ENCODE results near the gene VDAC1.
A peak's percentile ranks its signal among the peaks of the same experiment; 100 is the strongest.
"Not testable (repeated sequence)": the region's sequence is repeated elsewhere in the genome, so short reads cannot be mapped to it uniquely, and the experiment has no call there.

VDAC1 gene

GRCh38 chr5:133968204-133968980, 36.4 kb downstream of the VDAC1 start, which contains the start of gene C5orf15:
C5orf15 (minus strand) TSS chr5:133968625; CDS start chr5:133968584, 41 bp downstream.
- H3K9me3 Mint-ChIP-seq = no peaks in the 10 kb centered on the region
- H3K4me3 Mint-ChIP-seq = peak within 1 kb of the TSS; percentile 98
- H3K27me3 Mint-ChIP-seq = no peaks in the 10 kb centered on the region
- peak within 1 kb of the TSS; percentile 97 for H3K27ac Mint-ChIP-seq
- peaks cover 50% of the 10 kb centered on the region for H3K4me1 Mint-ChIP-seq
- H3K36me3 Mint-ChIP-seq = peaks cover 9% of the 10 kb centered on the region

DNA sequence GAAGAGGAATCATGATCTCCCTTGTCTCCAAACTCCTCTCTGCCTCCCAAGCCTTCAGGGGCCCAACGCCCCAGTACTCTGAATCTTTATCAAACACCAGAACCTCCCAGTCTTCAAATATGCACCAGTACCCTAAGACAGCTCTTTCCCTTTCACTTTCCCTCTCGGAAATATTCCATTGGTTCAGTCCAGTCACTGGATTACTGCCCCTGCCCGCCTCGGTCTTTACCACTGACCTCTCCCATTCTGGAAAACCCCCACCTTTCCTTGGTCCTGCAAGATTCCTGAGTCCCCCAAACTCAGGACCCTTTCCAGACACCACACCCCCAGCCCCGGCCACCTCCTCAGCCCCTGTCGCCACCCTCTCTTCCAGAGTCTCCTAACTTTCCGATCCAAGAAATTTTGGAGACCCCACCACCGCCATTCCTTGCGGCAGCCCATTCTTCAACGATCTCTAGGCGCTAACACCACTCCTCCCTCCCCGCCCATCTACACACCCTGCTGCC, 37.0 kb downstream of the VDAC1 start:
- Mint-ChIP-seq H3K27me3 (no peaks in the 10 kb centered on the region), H3K27ac (peak overlapping the region; percentile 97), H3K4me1 (peaks cover 56% of the 10 kb centered on the region), H3K4me3 (peak overlapping the region; percentile 98), H3K36me3 (peaks cover 12% of the 10 kb centered on the region), H3K9me3 (no peaks in the 10 kb centered on the region)

DNA sequence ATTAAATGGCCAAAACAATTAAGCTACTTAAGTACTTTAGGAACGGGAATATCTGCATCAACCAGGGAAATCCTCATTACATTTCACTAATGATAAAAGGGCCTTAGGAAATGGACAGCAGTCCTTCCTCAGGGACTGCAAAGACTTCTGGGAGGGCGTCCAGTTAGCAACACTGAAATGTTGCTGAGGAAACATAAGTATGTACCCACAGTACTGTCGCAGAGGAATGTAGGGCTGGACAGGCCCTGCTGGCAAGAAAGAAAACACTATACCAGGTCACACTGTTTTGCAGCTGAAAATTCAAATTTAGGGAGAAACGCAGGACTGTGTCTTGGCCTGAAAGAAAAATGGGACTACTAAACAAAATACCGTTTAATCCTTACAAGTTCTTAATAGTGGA, 37.7 kb downstream of the VDAC1 start:
- H3K27me3 Mint-ChIP-seq = no peaks in the 10 kb centered on the region
- peaks cover 16% of the 10 kb centered on the region for H3K36me3 Mint-ChIP-seq
- peak overlapping the region; percentile 59 for H3K27ac Mint-ChIP-seq
- no peaks in the 10 kb centered on the region for H3K9me3 Mint-ChIP-seq
- peak overlapping the region; percentile 98 for H3K4me3 Mint-ChIP-seq
- peaks cover 62% of the 10 kb centered on the region for H3K4me1 Mint-ChIP-seq

DNA sequence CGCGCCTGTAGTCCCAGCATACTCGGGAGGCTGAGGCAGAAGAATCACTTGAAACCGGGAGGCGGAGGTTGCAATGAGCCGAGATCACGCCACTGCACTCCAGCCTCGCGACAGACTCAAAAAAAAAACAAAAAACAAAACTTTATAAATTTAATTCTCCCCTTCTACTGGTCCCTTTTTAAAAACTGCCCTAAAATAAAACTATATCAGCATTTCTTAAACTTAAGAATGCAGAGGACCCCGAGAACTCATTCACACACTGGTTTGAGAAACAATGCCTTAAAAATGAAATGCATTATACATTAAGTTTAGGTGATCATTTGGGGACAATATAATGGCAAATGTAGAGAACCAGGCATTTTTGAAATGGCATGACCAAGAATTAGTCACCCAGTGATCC, 38.7 kb downstream of the VDAC1 start:
- H3K36me3 Mint-ChIP-seq = peaks cover 14% of the 10 kb centered on the region
- no peaks in the 10 kb centered on the region for H3K9me3 Mint-ChIP-seq
- no peak overlapping the region for H3K27ac Mint-ChIP-seq
- no peak overlapping the region for H3K4me3 Mint-ChIP-seq
- H3K4me1 Mint-ChIP-seq = peaks cover 63% of the 10 kb centered on the region
- H3K27me3 Mint-ChIP-seq = no peaks in the 10 kb centered on the region

DNA sequence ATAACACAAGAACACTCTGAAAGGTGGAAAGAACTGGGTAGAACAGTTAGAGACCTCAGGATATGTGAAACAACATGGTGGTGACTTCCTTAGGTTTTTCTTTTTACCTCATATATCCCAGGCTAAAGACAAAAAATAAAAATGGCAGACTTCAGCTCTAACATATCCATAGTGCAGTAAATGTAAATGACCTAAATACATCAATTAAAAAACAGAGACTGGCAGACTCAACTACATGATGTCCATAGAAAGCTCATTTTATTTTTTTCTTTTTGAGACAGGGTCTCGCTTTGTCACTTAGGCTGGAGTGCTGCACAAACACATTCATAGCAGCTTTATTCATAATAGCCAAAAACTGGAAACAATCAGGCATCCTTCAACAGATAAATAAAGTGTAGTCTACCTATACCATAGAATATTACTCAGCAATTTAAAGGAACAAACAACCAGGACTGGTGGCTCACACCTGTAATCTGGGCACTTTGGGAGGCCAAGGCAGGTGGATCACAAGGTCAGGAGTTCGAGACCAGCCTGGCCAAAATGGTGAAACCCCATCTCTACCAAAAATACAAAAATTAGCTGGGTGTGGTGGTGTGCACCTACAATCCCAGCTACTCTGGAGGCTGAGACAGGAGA, 41.2 kb downstream of the VDAC1 start:
- H3K4me3 Mint-ChIP-seq = peak overlapping the region; percentile 49
- peaks cover 70% of the 10 kb centered on the region for H3K4me1 Mint-ChIP-seq
- no peaks in the 10 kb centered on the region for H3K9me3 Mint-ChIP-seq
- H3K27ac Mint-ChIP-seq = peak overlapping the region; percentile 65
- H3K27me3 Mint-ChIP-seq = no peaks in the 10 kb centered on the region
- peaks cover 19% of the 10 kb centered on the region for H3K36me3 Mint-ChIP-seq

GRCh38 chr5:133962801-133963476, 41.8 kb downstream of the VDAC1 start:
- H3K36me3 Mint-ChIP-seq = peaks cover 20% of the 10 kb centered on the region
- peak overlapping the region; percentile 65 for H3K27ac Mint-ChIP-seq
- peaks cover 64% of the 10 kb centered on the region for H3K4me1 Mint-ChIP-seq
- peak overlapping the region; percentile 49 for H3K4me3 Mint-ChIP-seq
- H3K27me3 Mint-ChIP-seq = no peaks in the 10 kb centered on the region
- no peaks in the 10 kb centered on the region for H3K9me3 Mint-ChIP-seq

DNA sequence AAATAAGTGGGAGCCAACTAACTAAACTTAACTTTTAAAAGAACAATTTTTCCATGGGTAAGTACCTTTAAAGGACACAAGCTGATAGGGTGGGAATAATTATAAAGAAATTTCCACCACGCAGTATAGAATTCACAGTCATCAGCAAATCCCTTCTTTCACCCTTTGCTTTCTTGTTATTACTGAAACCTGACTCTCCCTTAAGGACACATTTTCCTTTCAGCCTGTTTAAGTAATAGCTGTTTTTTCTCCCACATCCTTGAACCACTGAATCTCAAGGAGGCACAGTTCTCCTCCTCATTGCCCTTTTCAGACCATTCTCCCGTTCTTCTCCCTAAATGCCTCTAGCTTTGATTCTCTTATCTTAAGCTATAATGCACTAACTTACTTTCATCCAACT, 42.6 kb downstream of the VDAC1 start:
- peaks cover 63% of the 10 kb centered on the region for H3K4me1 Mint-ChIP-seq
- no peak overlapping the region for H3K4me3 Mint-ChIP-seq
- H3K27me3 Mint-ChIP-seq = no peaks in the 10 kb centered on the region
- peak overlapping the region; percentile 65 for H3K27ac Mint-ChIP-seq
- no peaks in the 10 kb centered on the region for H3K9me3 Mint-ChIP-seq
- H3K36me3 Mint-ChIP-seq = peaks cover 22% of the 10 kb centered on the region

GRCh38 chr5:133959643-133960042, 45.1 kb downstream of the VDAC1 start:
- Mint-ChIP-seq H3K4me3 (no peak overlapping the region), H3K36me3 (peaks cover 23% of the 10 kb centered on the region), H3K27ac (peak overlapping the region; percentile 61), H3K4me1 (peaks cover 46% of the 10 kb centered on the region), H3K27me3 (no peaks in the 10 kb centered on the region), H3K9me3 (no peaks in the 10 kb centered on the region)

DNA sequence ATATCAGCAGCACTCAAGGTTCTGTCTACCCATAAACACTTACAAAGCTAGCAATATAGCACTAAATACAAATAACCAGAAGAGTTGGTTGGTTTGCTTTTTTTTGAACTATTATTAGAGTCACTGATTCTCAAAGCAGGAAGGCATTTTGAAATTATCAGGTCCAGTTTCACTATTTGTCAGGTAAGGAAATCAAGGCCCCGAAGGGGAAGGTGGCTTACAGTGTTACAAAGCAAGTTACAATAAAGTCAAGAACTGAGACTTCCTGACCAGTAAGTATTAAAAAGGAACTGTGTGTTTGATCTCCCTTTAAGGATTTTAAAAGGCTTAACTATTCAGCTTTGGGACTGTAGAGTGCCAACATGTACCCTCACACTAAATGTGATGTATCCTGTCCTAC, 47.2 kb downstream of the VDAC1 start:
- Mint-ChIP-seq H3K4me3 (no peak overlapping the region), H3K27ac (peak overlapping the region; percentile 65), H3K4me1 (peaks cover 33% of the 10 kb centered on the region), H3K9me3 (no peaks in the 10 kb centered on the region), H3K36me3 (peaks cover 18% of the 10 kb centered on the region), H3K27me3 (no peaks in the 10 kb centered on the region)

DNA sequence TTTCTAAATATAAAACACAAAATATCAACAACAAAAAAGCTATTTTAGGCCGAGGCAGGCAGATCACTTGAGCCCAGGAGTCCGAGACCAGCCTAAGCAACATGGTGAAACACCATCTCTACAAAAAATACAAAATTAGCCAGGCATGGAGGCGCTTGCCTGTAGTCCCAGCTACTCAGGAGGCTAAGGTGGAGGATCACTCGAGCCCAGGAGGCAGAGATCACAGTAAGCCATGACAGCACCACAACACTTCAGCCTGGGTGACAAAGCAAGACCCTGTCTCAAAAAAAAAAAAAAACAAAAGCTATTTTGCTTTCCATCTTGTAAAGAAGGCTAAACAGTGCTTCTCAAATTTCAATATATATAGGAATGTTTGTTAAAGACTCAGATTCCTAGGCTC, 47.7 kb downstream of the VDAC1 start:
- peaks cover 28% of the 10 kb centered on the region for H3K4me1 Mint-ChIP-seq
- H3K27me3 Mint-ChIP-seq = no peaks in the 10 kb centered on the region
- no peaks in the 10 kb centered on the region for H3K9me3 Mint-ChIP-seq
- peaks cover 15% of the 10 kb centered on the region for H3K36me3 Mint-ChIP-seq
- H3K4me3 Mint-ChIP-seq = no peak overlapping the region
- H3K27ac Mint-ChIP-seq = no peak overlapping the region

DNA sequence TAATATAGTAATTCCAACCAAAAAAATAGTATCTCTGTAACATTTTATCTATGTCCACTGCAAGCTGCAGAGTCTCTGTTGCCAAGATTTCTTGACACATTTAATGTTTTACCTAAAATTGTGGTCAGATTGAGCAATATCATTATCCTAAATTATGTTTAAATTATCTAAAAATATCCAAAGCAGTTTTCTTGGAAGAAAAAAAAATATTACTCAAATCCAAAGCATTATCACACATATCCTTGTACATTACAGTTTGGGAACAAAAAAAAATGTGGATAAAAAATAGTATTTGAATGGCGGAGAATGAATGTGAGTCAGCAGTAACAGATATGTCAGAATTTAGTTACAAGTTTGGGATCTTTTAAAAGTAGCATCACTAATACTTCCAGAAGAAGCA, 48.6 kb downstream of the VDAC1 start:
- not testable (repeated sequence) for H3K9me3 Mint-ChIP-seq, H3K4me3 Mint-ChIP-seq, H3K27ac Mint-ChIP-seq, H3K27me3 Mint-ChIP-seq
- Mint-ChIP-seq H3K36me3 (peaks cover 15% of the 10 kb centered on the region), H3K4me1 (peaks cover 27% of the 10 kb centered on the region)

DNA sequence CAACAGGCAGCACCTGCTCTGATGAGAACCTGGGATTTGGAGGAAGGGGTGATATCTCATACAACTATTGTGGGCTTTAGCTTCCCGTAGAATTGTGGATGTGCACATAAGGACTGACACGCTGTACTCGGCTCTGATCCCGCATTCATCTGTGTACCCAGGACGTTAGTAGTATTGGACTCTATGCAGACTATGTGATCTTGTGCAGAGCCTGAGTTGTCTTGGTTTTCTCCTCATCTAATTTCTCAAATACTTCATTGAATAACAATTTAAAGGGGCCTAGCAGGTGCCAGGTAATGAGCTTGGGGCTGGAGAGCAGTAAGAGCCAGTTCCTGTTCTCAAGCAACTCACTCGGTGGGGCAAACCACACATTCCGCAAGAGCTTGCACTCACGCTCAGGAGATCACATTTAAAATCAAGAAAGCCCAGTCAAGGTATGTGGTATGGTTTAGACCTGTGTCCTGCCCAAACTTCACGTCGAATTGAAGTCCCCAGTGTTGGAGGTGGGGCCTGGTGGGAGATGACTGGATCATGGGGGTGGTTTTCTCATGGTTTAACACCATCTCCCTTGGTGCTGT, 51.1 kb downstream of the VDAC1 start:
- H3K27ac Mint-ChIP-seq = no peak overlapping the region
- H3K4me1 Mint-ChIP-seq = peaks cover 8% of the 10 kb centered on the region
- H3K36me3 Mint-ChIP-seq = peaks cover 10% of the 10 kb centered on the region
- no peak overlapping the region for H3K4me3 Mint-ChIP-seq
- no peaks in the 10 kb centered on the region for H3K27me3 Mint-ChIP-seq
- H3K9me3 Mint-ChIP-seq = no peaks in the 10 kb centered on the region

- no peaks in the 10 kb centered on the region for H3K9me3 Mint-ChIP-seq
- H3K27ac Mint-ChIP-seq = no peak overlapping the region
- peaks cover 7% of the 10 kb centered on the region for H3K4me1 Mint-ChIP-seq
Observed at GRCh38 chr5:133952729-133953567, 51.8 kb downstream of the VDAC1 start.

GRCh38 chr5:133950821-133951612, 53.8 kb downstream of the VDAC1 start:
- H3K4me3 Mint-ChIP-seq = no peak overlapping the region

More at GRCh38 chr5:133952729-133953567, 51.8 kb downstream of the VDAC1 start:
- Mint-ChIP-seq H3K27me3 (no peaks in the 10 kb centered on the region), H3K4me3 (no peak overlapping the region), H3K36me3 (peaks cover 10% of the 10 kb centered on the region)

More at GRCh38 chr5:133950821-133951612, 53.8 kb downstream of the VDAC1 start:
- Mint-ChIP-seq H3K9me3 (no peaks in the 10 kb centered on the region), H3K36me3 (peaks cover 7% of the 10 kb centered on the region), H3K4me1 (no peaks in the 10 kb centered on the region), H3K27ac (no peak overlapping the region), H3K27me3 (no peaks in the 10 kb centered on the region)
